GM19035 (cell line): Measurements from ENCODE around the gene TRIM77.
"Not testable (repeated sequence)": the region's sequence is repeated elsewhere in the genome, so short reads cannot be mapped to it uniquely, and the experiment has no call there.

ENCODE experiments used
- ATAC-seq: cut with Tn5 transposase; IDR thresholded peaks from one replicate; pipeline ENCODE4 v1.9.1; 2021; ENCODE audit not compliant: unreplicated experiment

Gene TRIM77

GRCh38 chr11:89709999-89710398, at the start of gene TRIM77:
TSS of gene TRIM77 (plus strand) at chr11:89710299. CDS start at chr11:89710299, 0 bp downstream.
- not testable (repeated sequence) for ATAC-seq

- no peak for ATAC-seq
Observed at GRCh38 chr11:89667001-89667400, 43.1 kb upstream of the TRIM77 start.

GRCh38 chr11:89668158-89668557, 41.9 kb upstream of the TRIM77 start:
- ATAC-seq, result not testable (repeated sequence)

- ATAC-seq, result not testable (repeated sequence)
Observed at GRCh38 chr11:89669586-89669985, 40.5 kb upstream of the TRIM77 start.

GRCh38 chr11:89669993-89670669, 40.0 kb upstream of the TRIM77 start:
- not testable (repeated sequence) for ATAC-seq

- not testable (repeated sequence) for ATAC-seq
Observed at GRCh38 chr11:89672547-89672946, 37.6 kb upstream of the TRIM77 start.

- not testable (repeated sequence) for ATAC-seq
Observed at GRCh38 chr11:89673380-89673779, 36.7 kb upstream of the TRIM77 start.

GRCh38 chr11:89675383-89675782, 34.7 kb upstream of the TRIM77 start:
- ATAC-seq, result not testable (repeated sequence)

- not testable (repeated sequence) for ATAC-seq
Observed at GRCh38 chr11:89675948-89676347, 34.2 kb upstream of the TRIM77 start.

- ATAC-seq, result not testable (repeated sequence)
Observed at GRCh38 chr11:89707080-89707479, 3.0 kb upstream of the TRIM77 start.

GRCh38 chr11:89724866-89725498, 14.9 kb downstream of the TRIM77 start:
- not testable (repeated sequence) for ATAC-seq

- not testable (repeated sequence) for ATAC-seq
Observed at GRCh38 chr11:89730215-89730614, 20.1 kb downstream of the TRIM77 start.

GRCh38 chr11:89736566-89736965, 26.5 kb downstream of the TRIM77 start:
- ATAC-seq, result no peak

GRCh38 chr11:89737116-89737515, 27.0 kb downstream of the TRIM77 start:
- no peak for ATAC-seq

- ATAC-seq, result not testable (repeated sequence)
Observed at GRCh38 chr11:89741406-89741805, 31.3 kb downstream of the TRIM77 start.

GRCh38 chr11:89744158-89744557, 34.1 kb downstream of the TRIM77 start:
- not testable (repeated sequence) for ATAC-seq

- ATAC-seq, result not testable (repeated sequence)
Observed at GRCh38 chr11:89750822-89751221, 40.7 kb downstream of the TRIM77 start.
